Effector CD8-positive, alpha-beta T cell (primary cell): ENCODE measurements around the gene SGF29.
"Not testable (repeated sequence)": the region's sequence is repeated elsewhere in the genome, so short reads cannot be mapped to it uniquely, and the experiment has no call there.

ENCODE experiments used
- DNase-seq: peaks from one replicate; lab custom pipeline; 2025; lab: John Stamatoyannopoulos, UW
- total RNA-seq, 4 experiments: gene quantifications; one replicate each; lab custom pipeline; 2026; lab: John Stamatoyannopoulos, UW

SGF29 gene
- total RNA-seq, result 30.6 to 46.8 (median 35.1) reads per million in 4 experiments

DNA sequence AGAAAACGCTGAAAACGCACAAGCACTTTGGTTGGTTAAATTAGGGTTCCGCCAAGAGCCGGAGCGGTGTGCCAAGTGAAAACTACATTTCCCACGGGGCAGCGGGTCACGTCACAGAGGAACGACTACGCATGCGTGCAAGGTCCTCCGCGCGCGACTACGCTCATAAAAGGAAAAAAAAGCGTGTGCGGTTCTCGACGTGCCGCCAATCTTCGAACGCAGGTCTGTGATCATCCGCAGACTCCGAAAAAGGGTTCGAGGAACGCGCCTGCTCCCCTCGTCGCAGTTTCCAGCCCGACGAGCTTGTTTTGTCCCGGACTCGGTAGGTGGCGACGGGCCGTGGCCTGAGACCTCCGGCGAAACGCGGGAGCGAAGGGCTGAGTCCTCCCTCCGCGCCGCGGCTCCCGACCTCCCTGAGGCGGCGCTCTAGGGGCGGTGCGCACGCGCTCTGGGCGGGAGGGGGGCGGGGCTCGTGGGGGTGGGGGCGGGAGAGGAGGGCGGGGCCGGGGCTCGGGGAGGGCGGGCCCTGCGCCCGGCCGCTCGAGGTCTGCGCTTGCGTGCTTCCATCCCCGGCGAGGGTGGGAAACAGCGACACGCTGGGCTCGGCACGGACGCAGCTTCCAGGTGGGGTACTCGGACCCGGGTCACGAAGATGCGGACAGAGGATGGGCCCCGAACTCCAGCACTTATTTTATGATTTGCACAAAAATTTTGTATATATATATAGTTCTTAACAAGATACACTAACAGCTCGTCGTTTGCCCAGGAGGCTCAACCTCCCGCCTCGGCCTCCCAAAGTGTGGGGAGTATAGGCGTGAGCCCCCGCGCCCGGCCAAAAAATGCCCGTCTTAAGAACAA is at the start of gene SGF29:
SGF29 (plus strand) TSS at position 145 of the 858 bp plus-strand sequence. CDS start 27,150 bp downstream, outside the sequence.
- DNase-seq, result peak; percentile 89

DNA sequence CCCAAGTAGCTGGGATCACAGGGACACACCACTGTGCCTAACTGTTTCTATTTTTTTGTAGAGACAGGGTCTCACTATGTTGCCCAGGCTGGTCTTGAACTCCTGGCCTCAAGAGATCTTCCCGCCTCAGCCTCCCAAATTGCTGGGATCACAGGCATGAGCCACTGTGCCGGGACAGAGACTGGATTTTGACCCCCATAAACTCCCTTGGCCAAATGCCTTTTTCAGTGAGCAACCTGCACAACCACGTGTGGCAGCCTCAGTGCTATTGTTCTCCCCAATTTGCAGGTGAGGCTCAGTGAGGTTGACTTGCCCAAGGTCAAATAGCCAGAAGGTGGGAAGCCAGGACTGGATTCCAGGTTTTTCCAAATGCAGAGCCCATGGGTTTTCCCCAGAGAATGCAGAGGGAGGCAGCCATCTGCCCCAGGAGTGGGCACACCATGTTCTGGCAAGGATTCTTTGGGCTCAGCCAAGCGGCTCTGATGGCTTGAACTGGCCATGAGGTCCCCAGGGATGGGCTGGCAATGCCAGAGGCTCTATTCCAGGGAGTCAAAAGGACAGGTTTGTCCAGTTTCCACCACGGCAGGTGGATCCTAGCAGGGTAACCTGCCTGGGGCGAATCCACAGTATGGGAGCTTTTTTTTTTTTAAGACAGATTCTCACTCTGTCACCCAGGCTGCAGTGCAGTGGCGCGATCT is 48.9 kb upstream of the SGF29 start:
- no peak for DNase-seq

DNA sequence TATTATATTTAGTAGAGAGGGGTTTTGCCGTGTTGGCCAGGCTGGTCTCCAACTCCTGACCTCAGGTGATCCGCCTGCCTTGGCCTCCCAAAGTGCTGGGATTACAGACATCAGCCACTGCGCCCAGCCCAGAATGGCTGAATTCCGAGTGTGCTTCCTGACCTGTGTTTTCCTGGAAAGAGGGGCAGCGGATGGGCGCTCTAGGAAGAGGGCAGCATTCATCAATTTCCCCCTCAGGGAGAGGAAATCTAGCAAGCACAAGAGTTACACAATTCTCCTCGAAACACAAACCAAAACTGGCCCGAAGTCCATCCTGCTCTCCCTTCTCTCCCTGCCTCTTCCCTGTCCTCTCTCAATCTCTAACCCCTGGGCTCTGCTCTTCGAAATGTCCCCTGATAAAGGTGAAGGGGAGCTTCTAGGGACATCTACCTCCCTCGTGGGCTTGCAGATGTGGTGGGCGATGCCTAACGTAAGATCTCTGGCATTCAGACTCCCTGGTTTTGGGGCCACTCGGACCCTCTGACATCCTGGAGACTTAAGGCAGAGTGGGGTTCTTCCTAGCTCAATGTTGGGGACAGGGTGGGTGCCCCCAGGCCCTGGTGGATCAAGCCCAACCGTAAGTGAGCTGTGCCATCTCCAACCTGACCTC is 48.1 kb upstream of the SGF29 start:
- no peak for DNase-seq

DNA sequence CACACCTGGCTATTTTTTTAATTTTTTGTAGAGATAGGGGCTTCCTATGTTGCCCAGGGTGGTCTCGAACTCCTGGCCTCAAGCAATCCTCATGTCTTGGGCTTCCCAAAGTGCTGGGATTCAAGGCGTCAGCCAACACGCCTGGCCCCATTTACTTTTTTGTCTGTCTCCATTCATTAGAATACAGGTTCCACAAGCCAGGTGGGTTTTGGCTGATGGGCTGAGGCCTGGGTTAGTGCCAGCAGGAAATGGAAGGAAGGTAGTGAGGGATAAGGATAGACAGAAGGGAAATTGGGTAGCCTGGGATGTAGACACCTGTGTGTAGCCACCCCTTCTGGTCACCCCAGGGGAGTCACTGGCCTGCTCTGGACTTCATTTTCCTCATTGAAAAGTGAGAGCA is 42.7 kb upstream of the SGF29 start:
- no peak for DNase-seq

DNA sequence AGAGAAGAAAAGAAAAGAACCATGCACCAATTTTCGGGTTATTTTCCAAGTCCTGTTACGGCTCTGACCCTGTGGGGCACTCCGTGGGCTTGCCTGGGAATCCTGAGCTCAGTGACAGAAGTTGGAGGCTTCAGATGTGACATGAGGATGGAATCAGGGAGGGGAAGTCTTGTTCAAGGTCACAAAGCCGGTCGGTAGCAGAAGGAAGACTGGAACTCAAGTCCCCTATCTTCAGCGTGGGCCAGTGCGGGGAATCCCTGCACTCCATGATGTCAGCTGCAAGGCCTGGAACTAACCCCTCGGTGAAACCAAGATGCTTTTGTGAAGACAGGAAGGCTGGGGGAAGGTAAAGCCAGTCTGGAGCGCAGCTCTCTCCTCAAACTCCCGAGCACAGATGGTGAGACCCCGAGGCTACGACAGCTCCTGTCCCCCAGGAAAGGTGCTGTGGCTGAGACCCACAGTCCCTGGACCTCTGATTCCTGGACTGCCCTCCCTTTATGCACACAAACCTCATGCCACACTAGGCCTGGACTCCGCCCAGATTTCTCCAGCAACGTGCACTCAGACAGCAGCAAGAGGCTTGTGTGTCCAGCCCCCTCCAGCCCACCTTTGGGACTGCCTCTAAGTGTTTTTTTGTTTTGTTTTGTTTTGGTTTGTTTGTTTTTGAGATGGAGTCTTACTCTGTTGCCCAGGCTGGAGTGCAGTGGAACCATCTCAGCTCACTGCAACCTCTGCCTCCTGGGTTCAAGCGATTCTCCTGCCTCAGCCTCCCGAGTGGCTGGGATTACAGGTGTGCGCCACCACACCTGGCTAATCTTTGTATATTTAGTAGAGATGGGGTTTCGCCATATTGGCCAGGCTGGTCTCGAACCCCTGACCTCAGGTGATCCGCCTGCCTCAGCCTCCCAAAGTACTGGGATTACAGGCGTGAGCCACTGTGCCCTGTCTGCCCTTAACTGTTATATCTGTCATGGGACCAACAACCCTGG is 41.6 kb upstream of the SGF29 start:
- no peak for DNase-seq

DNA sequence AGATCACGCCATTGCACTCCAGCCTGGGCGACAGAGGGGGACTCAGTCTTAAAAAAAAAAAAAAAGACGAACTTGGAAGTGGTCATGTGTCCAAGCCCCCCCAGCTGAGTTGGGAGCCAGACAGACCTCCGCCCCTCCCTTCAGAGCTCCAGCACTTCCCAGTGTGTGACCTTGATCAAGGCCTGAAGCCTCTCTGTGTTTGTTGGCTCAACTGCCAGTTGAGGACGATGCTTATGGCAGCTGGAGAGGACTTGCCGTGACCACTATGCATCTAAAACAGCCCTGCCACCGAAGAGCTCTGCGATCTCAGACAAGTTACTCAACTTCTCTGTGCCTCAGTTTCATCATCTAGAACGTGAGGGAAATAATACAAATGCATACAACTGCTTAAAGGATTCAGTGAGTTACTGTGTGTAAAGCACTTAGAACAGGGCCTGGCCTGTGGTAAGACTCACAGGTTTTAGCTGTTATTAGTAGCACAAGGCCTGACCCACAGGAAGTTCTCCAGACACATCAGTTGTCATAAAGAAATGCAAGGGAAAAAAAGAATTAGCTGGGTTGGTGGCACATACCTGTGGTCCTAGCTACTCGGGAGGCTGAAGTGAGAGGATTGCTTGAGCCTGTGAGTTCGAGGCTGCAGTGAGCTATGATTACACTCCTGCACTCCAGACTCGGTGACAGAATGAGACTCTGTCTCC is 40.1 kb upstream of the SGF29 start:
- no peak for DNase-seq

DNA sequence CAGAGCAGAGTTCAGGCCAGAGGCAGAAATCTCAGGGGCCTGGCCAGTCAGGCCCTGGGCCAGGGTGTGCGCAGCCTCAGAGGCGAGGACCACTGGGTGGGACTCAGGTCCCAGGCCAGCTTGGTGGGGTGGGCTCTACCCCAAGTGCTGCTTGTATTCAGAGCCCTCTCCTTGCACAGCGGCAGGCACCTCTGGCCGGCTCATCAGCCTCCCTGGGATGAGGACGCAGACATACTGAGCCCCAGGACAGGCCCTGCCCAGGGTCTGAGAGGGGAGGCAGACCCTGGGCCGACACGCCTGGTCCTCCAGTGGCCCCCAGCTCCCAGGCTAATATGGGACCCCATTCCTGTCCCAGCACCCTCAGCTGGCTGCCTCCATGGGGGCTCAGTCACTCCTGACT is 39.5 kb upstream of the SGF29 start:
- DNase-seq, result no peak

DNA sequence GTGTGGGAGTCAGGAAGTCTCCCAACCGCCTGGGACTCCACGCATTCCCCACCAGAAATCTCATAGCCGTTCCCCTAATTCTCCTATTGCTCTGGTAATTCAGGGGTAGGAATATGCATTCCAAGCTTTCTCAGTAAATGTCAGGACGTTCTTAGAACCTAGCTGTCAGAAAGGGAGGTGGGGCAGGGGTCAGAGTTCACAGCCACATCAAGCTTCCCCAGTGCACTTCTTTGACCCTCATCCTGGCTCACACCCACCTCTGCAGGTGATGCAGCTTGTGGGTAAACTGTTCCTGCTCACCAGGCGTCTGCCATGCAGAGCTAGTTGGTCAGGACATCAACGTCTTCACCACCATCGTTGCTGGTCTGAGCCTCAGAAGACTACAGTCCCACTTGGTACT is 33.0 kb upstream of the SGF29 start:
- DNase-seq, result no peak

DNA sequence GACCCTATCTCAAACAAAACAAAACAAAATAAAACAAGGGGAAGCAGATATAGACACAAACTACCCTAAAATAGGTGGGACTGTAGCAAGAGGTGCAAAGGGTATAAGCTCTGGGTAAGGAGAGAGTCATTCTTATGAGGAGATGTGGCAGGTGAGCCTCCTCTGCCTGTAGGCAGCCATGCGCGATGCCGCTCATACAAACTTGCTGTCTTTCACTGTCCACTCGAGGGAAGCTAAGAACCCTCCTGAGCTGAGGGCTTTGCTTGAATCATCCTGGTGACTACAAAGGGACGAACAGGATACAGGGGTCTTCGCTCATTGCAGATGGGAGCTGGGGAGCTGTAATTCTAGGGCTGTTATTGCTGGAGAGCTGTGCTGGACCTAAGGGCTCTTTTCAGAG is 32.3 kb upstream of the SGF29 start:
- DNase-seq, result no peak

DNA sequence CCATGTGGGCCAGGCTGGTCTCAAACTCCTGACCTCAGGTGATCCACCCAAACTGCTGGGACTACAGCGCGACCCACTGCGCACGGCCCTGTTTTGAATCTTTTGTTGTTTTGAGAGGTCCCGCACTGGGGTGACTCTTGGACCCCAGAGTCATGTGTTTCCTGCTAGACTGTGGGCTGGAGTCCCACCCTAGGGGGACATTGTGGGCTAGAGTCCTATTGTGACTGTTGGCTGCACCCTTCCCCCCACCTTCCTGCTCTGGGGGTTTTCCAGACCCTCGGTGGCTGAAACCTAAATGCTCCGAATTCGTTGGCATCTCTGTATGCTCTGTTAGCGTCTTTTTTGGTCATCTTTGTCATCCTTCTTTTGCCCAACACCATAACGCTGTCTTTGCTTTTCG is 30.9 kb upstream of the SGF29 start:
- no peak for DNase-seq

DNA sequence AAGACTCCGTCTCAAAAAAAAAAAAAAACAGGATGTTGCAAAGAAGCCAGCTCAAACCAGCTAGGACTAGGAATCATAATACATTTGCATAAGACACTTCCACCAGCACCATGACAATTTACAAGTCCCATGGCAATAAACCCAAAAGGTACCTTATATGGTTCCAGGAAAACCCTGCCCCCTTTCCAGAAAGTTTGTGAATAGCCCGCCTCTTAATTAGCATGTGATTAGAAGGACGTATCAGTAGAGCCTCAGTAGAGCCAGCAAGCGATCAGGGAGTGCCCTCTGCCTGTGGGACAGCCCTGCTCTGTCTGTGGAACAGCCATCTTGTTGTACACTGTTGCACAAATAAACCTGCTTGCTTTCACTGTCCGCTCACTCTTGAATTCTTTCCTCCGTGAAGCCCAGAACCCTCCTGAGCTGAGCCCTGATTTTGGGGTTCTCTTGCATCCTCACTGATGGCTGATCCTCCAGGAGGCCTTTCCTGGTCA is 29.0 kb upstream of the SGF29 start:
- DNase-seq, result no peak

DNA sequence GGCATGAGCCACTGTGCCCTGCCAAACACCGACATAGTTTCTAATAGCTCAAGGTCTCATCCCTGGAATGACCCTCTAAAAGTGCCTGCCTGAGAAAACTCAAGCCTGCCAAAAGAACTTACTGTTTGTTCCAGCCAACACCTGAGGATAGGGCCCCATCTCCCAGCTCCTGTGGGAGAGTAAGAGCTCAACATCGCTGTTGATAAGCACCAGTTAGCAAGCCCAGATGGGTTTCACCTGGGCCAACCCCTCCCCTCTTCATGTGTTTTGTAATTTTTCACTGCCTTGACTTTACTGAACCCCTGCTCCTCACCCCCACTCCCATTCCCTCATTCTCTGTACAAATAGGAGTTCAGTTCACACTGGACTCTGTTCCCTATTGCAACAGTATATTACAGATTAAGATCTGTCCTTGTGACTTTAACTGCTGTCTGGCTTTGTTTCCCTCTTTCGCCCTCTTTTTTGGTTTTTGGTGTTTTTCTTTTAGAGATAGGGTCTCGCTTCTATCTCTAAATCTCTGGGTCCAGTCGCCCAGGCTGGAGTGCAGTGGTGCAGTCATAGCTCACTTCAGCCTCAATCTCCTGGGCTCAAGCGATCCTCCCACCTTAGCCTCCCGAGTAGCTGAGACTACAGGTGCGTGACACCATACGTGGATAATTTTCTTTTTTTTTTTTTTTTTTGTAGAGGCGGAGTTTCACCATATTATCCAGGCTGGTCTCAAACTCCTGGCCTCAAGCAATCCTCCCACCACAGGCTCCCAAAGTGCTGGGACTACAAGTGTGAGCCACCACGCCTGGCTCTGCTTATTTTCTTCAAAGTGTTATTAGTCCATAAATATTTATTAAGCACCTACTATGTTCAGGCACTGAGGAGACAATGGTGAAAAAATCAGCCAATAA is 27.3 kb upstream of the SGF29 start:
- no peak for DNase-seq

DNA sequence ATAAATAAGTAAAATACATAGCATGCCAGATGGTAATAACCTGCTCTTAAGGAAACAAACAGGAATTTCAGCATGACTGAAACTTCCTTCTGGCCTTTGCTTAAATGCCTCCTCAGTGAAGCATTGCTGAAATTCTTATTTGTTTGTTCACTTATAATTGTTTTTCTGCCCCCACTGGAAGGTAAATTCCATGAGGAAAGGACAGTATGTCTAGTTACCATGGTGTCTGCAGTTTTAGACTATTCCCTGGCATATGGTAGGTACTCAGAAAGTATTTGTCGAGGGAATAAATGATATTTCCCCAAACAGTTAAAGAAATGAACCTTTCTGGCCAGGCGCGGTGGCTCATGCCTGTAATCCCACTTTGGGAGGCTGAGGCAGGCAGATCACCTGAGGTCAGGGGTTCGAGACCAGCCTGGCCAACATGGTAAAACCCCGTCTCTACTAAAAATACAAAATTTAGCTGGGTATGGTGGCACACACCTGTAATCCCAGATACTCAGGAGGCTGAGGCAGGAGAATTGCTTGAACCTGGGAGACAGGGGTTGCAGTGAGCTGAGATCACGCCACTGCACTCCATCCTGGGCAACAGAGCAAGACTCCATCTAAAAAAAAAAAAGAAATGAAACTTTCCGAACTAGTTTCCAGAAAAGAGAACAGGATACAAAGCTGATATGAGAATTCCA is 26.5 kb upstream of the SGF29 start:
- not testable (repeated sequence) for DNase-seq

DNA sequence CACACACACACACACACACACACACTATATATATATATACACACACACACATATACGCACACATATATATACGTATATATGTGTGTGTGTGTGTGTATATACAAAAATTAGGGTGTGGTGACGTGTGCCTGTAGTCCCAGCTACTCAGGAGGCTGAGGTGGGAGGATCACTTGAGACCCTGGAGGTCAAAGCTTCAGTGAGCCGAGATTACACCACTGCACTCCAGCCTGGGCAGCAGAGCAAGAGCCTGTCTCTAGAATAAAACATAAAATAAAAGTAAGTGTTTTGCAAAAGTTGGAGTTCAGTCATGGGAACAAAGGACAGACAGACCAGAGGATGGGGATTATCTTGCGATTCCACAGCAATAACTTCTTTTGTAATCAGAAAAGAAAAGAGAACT is 25.7 kb upstream of the SGF29 start:
- DNase-seq, result no peak

DNA sequence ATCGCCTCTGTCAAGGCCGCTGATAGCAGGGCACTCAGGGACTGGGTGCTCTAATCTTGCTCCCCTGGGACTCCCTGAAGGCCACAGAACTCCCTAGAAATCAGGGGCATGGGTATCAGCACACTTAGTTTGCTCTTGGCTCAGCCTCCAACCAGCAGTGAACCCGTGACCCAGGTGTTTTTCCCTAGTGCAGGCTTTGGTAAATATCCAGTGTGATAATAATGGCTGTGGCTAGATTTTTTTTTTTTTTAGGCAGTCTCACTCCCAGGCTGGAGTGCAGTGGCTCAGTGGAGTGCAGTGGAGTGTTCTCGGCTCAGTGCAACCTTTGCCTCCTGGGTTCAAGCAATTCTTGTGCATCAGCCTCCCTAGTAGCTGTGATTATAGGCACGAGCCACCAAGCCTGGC is 25.3 kb upstream of the SGF29 start:
- no peak for DNase-seq

DNA sequence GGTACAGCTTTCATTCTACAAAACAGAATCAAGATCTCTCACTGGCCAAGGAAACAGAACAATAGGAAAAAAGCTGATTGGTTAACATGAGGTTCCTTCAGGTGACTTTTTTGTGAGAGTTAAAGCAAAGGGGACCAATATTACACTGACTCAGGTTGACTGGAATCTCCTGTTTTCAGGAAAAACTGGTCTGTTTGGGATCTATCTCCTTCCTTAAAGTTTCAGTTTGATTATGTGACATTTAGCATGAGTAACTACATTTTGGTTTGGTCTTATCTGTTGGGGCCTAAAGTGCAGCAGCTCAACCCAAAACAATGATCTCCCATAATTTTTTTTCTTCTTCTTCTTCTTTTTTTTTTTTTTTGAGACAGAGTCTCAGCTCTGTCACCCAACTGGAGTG is 24.6 kb upstream of the SGF29 start:
- no peak for DNase-seq

DNA sequence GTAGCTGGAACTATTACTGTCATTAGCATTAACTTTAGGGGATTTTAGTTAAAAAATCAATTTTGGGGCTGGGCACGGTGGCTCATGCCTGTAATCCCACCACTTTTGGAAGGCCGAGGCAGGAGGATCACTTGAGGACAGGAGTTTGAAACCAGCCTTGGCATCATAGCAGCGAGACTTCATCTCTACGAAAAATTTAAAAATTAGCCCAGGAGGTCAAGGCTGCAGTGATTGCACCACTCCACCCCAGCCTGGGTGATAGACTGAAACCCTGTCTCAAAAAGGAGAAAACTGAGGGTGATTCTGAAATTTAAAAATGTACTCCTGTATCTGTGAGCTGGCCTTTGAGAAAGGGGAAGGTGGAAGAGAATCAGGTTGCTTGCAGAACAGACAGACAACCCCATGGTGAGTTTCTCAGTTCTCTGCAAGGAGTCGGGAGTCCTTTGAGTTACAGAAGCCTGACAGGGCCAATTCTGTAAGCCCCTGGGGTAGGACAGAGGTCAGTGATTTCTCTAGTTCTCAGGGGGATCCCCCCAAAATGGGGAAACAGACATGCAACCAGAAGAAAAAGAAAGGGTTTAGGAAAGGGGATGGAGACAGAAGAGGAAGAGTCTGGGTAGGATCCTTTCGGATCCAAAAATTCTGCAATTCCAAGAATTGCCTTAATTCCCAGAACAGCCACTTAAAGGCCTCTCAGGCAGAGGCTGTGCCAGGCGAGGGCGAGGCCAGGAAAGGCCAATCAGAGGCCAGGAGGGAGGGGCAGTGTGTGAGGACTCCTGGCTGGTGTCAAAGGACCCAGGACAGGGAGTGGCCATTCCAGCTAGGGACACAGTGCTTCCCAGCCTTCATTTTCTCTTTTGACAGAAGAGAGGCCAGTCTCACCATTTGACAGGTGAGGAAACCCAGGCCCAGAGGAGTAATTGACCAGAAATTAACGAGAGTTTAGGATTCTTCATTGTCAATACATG is 21.7 kb upstream of the SGF29 start:
- no peak for DNase-seq
